HG02970 (cell line): ENCODE measurements around the gene PRAMEF33.
"Not testable (repeated sequence)": the region's sequence is repeated elsewhere in the genome, so short reads cannot be mapped to it uniquely, and the experiment has no call there.

Experiments used
- ATAC-seq: cut with Tn5 transposase; IDR thresholded peaks from one replicate; pipeline ENCODE4 v1.9.1; 2021; ENCODE audit warnings: mild to moderate bottlenecking, moderate library complexity, moderate number of reproducible peaks; ENCODE audit not compliant: unreplicated experiment, low FRiP score

Gene PRAMEF33, protein sequence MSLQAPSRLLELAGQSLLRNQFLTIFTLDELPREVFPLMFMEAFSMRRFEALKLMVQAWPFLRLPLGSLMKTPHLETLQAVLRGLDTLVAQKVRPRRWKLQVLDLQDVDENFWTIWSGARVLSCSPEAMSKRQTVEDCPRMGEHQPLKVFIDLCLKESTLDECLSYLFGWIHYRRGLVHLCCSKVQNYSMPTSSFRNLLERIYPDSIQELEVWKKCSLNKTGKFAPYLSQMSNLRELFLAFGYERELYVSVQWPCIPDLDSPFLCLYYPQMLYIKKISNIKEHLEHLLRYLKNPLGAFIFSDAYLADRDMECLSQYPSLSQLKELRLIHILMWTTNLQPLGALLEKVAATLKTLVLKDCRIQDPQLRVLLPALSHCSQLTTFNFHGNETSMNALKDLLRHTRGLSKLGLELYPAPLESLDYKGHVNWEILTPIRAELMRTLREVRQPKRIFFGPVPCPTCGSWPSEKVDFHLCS

GRCh38 chr1:13303239-13303638, at the start of gene PRAMEF33:
Gene PRAMEF33, plus strand, starts transcription at chr1:13303539. Its CDS starts 2,416 bp downstream, at chr1:13305955.
- not testable (repeated sequence) for ATAC-seq

DNA sequence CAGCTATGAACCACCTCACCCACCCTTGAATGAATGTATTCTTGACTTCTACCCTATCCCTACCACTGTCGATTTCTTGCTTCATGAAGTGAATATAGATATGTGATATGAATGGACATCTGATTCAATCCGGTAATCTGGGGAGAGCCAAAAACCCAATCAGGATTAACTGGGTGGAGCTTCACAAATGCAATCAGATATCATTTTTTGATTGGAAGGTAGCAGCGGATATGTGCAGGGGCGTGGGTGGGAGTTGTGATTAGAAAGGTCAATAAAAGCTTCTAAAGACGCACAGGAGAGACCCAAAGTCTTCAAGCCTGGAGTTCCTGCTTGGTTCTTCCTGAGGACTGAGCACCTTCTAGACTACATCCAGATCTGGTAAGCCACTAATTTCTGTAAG, 49.4 kb upstream of the PRAMEF33 start, which contains the start of gene PRAMEF5:
PRAMEF5 (plus strand) TSS at position 301 of the 400 bp plus-strand sequence. CDS start 5,071 bp downstream, outside the sequence.
- not testable (repeated sequence) for ATAC-seq

DNA sequence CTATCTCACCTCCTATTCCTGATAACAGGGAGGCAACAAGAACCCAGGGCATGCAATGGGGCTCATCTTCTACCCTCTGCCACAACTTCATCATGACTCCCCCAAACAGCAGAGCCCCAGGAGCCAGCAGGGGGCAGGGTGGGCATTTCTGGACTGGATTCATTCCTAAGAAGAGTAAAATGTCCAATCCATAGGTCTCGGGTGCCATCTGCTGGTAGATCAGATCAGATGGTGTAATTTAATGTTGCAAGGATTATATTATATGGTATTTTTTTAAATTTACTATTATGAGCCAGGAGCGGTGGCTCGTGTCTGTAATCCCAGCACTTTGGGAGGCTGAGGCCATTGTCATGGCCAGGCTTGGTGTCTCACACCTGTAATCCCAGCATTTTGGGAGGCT, 38.2 kb upstream of the PRAMEF33 start:
- not testable (repeated sequence) for ATAC-seq

- ATAC-seq: not testable (repeated sequence)
These were observed 26.3 kb upstream of the PRAMEF33 start for GRCh38 chr1:13277016-13277415.

DNA sequence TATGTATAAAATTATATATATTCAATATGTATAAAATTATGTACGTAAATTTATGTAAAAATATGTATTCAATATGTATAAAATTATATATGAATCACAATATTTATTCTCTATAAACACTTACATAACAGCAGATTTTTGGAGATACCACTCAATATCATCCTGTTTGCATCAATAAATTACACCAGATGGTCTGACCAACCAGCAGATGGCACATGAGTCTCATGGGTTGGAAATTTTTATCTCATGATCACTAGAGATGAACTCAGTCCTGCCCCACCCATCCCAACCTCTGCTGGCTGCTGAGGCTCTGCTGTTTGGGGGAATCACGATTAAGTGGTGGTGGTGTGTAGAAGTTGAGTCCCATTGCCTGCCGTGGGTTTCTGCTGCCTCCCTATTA, 23.7 kb upstream of the PRAMEF33 start:
- not testable (repeated sequence) for ATAC-seq

GRCh38 chr1:13285037-13285436, 18.3 kb upstream of the PRAMEF33 start, which contains the start of gene PRAMEF8:
Gene PRAMEF8, minus strand, starts transcription at chr1:13285137. Its CDS starts 1,046 bp downstream, at chr1:13284091.
- ATAC-seq: not testable (repeated sequence)

DNA sequence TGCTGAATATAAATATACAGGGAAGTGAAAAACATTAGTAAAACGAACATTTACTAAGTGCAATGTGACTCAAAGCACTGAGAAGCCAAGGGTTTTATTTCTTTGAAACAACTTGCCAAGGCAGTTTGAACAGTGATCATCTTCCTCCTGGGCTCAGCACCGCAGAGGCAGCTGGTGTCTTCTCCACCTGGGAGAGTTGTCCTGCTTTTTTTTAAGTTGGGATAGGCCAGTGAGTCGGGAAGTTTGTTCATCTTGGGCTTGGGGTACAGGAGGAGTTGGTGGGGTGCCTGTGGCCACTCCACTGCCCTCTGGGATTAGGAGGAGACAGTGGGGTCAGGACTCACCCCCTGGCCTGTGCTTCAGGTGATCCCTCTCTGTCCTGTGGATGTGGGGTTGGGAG, 14.3 kb upstream of the PRAMEF33 start:
- not testable (repeated sequence) for ATAC-seq

DNA sequence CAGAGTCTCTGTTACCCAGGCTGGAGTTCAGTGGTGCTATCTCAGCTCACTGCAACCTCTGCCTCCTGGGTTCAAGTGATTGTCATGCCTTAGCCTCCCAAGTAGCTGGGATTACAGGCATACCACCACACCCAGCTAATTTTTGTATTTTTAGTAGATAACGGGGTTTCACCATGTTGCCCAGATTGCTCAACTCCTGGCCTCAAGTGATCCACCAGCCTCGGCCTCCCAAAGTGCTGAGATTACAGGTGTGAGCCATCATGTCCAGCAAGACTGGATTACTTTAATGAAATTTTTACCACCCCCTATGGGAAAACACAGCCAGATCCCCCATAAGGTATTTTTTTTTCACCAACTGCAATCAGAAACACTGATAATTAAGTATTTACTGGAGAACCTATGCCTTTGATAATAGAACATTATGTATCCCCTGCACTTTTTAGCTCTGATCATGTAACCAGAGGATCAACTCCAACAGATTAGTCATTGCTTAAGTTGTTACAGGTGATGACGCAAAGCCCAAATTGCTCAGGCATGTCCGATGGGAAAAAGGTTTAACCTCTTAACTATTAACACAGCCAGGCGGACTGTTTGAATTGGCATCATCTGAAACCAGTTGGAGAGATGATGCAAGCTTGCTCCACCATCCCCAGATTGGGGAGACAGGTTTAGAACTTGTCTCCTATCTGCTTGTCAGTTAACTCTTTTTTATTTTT, 6.0 kb upstream of the PRAMEF33 start:
- not testable (repeated sequence) for ATAC-seq

- not testable (repeated sequence) for ATAC-seq
These were observed 4.6 kb upstream of the PRAMEF33 start for GRCh38 chr1:13298699-13299098.

DNA sequence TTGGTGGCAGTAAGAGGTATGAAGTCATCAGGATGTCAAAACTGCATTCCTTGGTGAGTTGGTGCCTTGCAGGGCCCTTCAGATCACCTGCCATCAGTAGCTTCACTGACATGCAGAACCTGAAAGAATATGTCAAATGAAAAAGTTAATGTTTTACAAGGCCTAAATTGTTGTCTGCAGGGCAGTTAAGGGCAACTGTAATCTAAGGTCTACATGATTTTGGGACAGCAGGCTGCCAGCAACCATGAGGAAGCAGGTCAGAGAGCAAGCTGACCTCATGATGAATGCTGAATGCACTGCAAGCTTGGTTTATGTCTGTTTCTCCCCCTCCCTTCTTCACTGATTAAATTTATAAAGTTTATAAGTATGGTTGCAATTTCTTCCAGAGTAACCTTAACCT, 1.1 kb upstream of the PRAMEF33 start:
- not testable (repeated sequence) for ATAC-seq

DNA sequence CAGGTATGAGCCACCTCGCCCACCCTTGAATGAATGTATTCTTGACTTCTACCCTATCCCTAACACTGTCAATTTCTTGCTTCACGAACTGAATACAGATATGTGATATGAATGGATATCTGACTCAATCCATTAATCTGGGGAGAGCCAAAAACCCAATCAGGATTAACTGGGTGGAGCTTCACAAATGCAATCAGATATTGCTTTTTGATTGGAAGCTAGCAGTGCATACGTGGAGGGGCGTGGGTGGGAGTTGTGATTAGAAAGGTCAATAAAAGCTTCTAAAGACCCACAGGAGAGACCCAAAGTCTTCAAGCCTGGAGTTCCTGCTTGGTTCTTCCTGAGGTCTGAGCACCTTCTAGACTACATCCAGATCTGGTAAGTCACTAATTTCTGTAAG, 11.9 kb downstream of the PRAMEF33 start, which contains the start of gene PRAMEF15:
PRAMEF15 (plus strand) TSS at position 301 of the 400 bp plus-strand sequence. CDS start 2,827 bp downstream, outside the sequence.
- ATAC-seq: not testable (repeated sequence)

DNA sequence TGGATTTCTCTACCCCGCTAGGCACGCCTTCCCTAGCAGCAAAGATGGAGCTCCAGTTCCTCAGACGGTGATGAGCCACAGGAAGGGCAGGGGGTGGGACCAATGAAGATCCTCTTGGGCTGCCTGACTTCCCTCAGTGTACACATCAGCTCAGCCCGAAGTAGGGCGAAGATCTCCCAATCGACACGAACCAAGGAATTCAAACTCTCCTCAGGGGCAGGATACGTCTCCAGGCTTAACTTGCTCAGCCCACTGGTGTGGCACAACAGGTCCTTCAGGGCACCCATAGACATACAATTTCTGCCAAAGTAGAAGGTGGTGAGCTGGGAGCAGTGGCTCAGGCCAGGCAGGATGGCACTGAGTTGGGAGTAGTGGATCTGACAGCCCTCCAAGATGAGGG, 39.2 kb downstream of the PRAMEF33 start:
- not testable (repeated sequence) for ATAC-seq

DNA sequence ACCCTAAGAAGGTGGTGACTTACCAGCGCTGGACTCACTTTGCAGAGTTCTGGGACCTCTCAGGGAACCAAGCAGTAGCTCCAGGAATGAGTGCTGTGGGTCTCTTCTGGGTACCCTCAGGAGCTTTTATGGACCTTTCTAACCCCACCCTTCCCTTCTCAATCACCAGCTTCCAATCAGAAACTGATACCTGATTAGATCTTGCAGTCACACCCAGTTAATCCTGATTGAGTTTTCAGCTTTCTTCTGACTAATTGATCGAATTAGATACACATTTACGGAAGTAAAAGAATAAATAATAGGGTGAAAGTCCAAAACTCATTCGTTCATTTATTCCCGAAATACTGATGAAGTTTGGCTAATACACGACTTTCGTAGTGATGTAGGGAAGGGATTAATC, 43.7 kb downstream of the PRAMEF33 start, which contains the start of gene PRAMEF14:
PRAMEF14 (minus strand) TSS at position 101 of the 400 bp plus-strand sequence. CDS start 1,820 bp downstream, outside the sequence.
- not testable (repeated sequence) for ATAC-seq

GRCh38 chr1:13353476-13353875, 50.1 kb downstream of the PRAMEF33 start:
- ATAC-seq: not testable (repeated sequence)

GRCh38 chr1:13354475-13354874, 51.1 kb downstream of the PRAMEF33 start:
- not testable (repeated sequence) for ATAC-seq

- not testable (repeated sequence) for ATAC-seq
These were observed 53.4 kb downstream of the PRAMEF33 start for GRCh38 chr1:13356774-13357173.
